ENCODE results near the gene SLC25A20.

GRCh38 chr3:48885753-48886152 is 12.9 kb downstream of the SLC25A20 start:
- no peak for TF ChIP-seq EZH2phosphoT487 (IDR thresholded peaks at IDR 0.05; ENCODE audit: borderline replicate concordance, low read length)
- TF ChIP-seq CTCF (conservative IDR thresholded peaks at IDR 0.05; ENCODE audit: low read depth, low read length), result no peak

Data from PC-3 (cell line).